Fibroblast of lung (primary cell): ENCODE data around the gene MLLT6. TPM values are rescaled to one million over a fixed set of nuclear protein-coding genes. Genes with fewer than 3 reads are reported as not detected.

ENCODE experiments used
- DNase-seq, 2 donors: peaks; one replicate each; pipeline versions ENCODE4 v3.0.0 to v3.0.0-alpha.2; 2010; ENCODE audit warnings: low read depth in 2 of 2
- H2AFZ ChIP-seq: 2 replicates; pipeline ENCODE4 v1.5.1; 2012; ENCODE audit warnings: low read length, control low read depth, inconsistent platforms
- H3K27ac ChIP-seq: 2 replicates; pipeline ENCODE4 v1.5.1; 2011; ENCODE audit warnings: low read length, control low read depth; ENCODE audit not compliant: insufficient read depth
- H3K27me3 ChIP-seq: 2 replicates; pipeline ENCODE4 v1.5.1; 2011; ENCODE audit warnings: mild to moderate bottlenecking, low read length; ENCODE audit not compliant: control insufficient read depth, insufficient read depth
- H3K36me3 ChIP-seq: 2 replicates; pipeline ENCODE4 v1.5.1; 2011; ENCODE audit warnings: low read length; ENCODE audit not compliant: control insufficient read depth, insufficient read depth
- H3K4me1 ChIP-seq: 2 replicates; pipeline ENCODE4 v1.5.1; 2011; ENCODE audit warnings: low read length; ENCODE audit not compliant: control insufficient read depth, insufficient read depth; ENCODE audit errors: extremely low read depth
- H3K4me2 ChIP-seq: 2 replicates; pipeline ENCODE4 v1.5.1; 2011; ENCODE audit warnings: low read length, control low read depth; ENCODE audit not compliant: insufficient read depth; ENCODE audit errors: extremely low read depth
- H3K4me3 ChIP-seq, 4 experiments: fragments of 200-600 bp in 1 of 4; sonication (generic) in 1 of 4; replicated peaks in 1 of 4; 2 replicates each; pipeline ENCODE4 v1.5.1; 2011 to 2016; ENCODE audit warnings: low read length in 4 of 4, low read depth in 3 of 4, mild to moderate bottlenecking in 3 of 4, control low read depth in 2 of 4, inconsistent platforms in 1 of 4, mixed read lengths in 1 of 4; ENCODE audit not compliant: insufficient read depth in 1 of 4; ENCODE audit errors: control extremely low read depth in 1 of 4
- H3K79me2 ChIP-seq: 2 replicates; pipeline ENCODE4 v1.5.1; 2012; ENCODE audit warnings: mild to moderate bottlenecking, low read length, inconsistent platforms; ENCODE audit not compliant: control insufficient read depth, insufficient read depth
- H3K9ac ChIP-seq: 2 replicates; pipeline ENCODE4 v1.5.1; 2011; ENCODE audit warnings: mild to moderate bottlenecking, low read length, control low read depth; ENCODE audit not compliant: insufficient read depth
- H3K9me3 ChIP-seq: 2 replicates; pipeline ENCODE4 v1.5.1; 2012; ENCODE audit warnings: low read depth, low read length; ENCODE audit not compliant: control insufficient read depth, insufficient read depth
- H4K20me1 ChIP-seq: 2 replicates; pipeline ENCODE4 v1.5.1; 2011; ENCODE audit warnings: low read length; ENCODE audit not compliant: control insufficient read depth, insufficient read depth; ENCODE audit errors: extremely low read depth
- EZH2 ChIP-seq: IDR thresholded peaks from 2 replicates; pipeline ENCODE4 v1.5.1; 2012; ENCODE audit warnings: low read length, control low read depth, mild to moderate bottlenecking; ENCODE audit errors: missing control alignments
- polyA plus RNA-seq, 2 donors: library from polyadenylated mRNA; depleted of rRNA in 1 of 2; stranded (reverse) in 1 of 2; unstranded in 1 of 2; fragments of >200 nt; gene quantifications; 2 replicates each; pipeline ENCODE4 v1.2.1, GENCODE V29; 2011 to 2012; ENCODE audit warnings: missing spikeins in 1 of 2
- total RNA-seq: library from RNA; depleted of rRNA; stranded (reverse); fragments of >200 nt; gene quantifications from 2 replicates; pipeline ENCODE4 v1.2.1, GENCODE V29; 2014
- TF ChIP-seq, protein P1 (sequence below), 2 donors: IDR thresholded peaks in 1 of 2; conservative IDR thresholded peaks in 1 of 2; 1 replicate in 1 of 2; 2 replicates in 1 of 2; pipeline ENCODE4 v1.5.1; 2011 to 2012; ENCODE audit warnings: low read length in 2 of 2, control low read depth in 1 of 2, inconsistent platforms in 1 of 2, low read depth in 1 of 2, mild to moderate bottlenecking in 1 of 2

MLLT6 gene
- total and polyA plus RNA-seq, 2 donors (not counting 1 experiment from before 2014, with no cell fraction given), result 15.4 to 17.7 TPM

- H3K4me1 ChIP-seq, result peaks cover 9% of the 10 kb centered on the region
- H3K79me2 ChIP-seq, result peaks cover 2% of the 10 kb centered on the region
- DNase-seq, result no peak
- H3K9me3 ChIP-seq, result no peaks in the 10 kb centered on the region
- no peak overlapping the region for H3K27ac ChIP-seq
- TF ChIP-seq EZH2, result no peak
- TF ChIP-seq, protein P1, sequence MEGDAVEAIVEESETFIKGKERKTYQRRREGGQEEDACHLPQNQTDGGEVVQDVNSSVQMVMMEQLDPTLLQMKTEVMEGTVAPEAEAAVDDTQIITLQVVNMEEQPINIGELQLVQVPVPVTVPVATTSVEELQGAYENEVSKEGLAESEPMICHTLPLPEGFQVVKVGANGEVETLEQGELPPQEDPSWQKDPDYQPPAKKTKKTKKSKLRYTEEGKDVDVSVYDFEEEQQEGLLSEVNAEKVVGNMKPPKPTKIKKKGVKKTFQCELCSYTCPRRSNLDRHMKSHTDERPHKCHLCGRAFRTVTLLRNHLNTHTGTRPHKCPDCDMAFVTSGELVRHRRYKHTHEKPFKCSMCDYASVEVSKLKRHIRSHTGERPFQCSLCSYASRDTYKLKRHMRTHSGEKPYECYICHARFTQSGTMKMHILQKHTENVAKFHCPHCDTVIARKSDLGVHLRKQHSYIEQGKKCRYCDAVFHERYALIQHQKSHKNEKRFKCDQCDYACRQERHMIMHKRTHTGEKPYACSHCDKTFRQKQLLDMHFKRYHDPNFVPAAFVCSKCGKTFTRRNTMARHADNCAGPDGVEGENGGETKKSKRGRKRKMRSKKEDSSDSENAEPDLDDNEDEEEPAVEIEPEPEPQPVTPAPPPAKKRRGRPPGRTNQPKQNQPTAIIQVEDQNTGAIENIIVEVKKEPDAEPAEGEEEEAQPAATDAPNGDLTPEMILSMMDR (conservative IDR thresholded peaks at IDR 0.05 in 1 of 2, IDR thresholded peaks at IDR 0.05 in 1 of 2; ENCODE audit: low read depth in 1 of 2, low read length in 2 of 2), result no peak
- peaks cover 2% of the 10 kb centered on the region for H3K36me3 ChIP-seq
- H3K4me3 ChIP-seq, result peak overlapping the region; percentile 30 to 81 (median 54)
- no peaks in the 10 kb centered on the region for H3K27me3 ChIP-seq
- H3K4me2 ChIP-seq, result peak overlapping the region; percentile 89
- H2AFZ ChIP-seq, result no peak overlapping the region
- no peaks in the 10 kb centered on the region for H4K20me1 ChIP-seq
- peak overlapping the region; percentile 38 for H3K9ac ChIP-seq
These were observed 881 bp downstream of the MLLT6 start for GRCh38 chr17:38705803-38706504.

- no peak for TF ChIP-seq EZH2
- TF ChIP-seq, protein P1 (conservative IDR thresholded peaks at IDR 0.05 in 1 of 2, IDR thresholded peaks at IDR 0.05 in 1 of 2; ENCODE audit: low read depth in 1 of 2, low read length in 2 of 2), result no peak
- H3K27ac ChIP-seq, result no peak overlapping the region
- H3K4me3 ChIP-seq, result peak overlapping the region; percentile 30 to 81 (median 54)
- no peaks in the 10 kb centered on the region for H3K9me3 ChIP-seq
- peaks cover 9% of the 10 kb centered on the region for H3K4me1 ChIP-seq
- no peaks in the 10 kb centered on the region for H4K20me1 ChIP-seq
- H3K9ac ChIP-seq, result peak overlapping the region; percentile 38
- H3K4me2 ChIP-seq, result peak overlapping the region; percentile 89
- no peaks in the 10 kb centered on the region for H3K27me3 ChIP-seq
- no peak overlapping the region for H2AFZ ChIP-seq
- H3K36me3 ChIP-seq, result peaks cover 2% of the 10 kb centered on the region
- no peak for DNase-seq
- peaks cover 2% of the 10 kb centered on the region for H3K79me2 ChIP-seq
These were observed 1.6 kb downstream of the MLLT6 start for GRCh38 chr17:38706505-38707216.

DNA sequence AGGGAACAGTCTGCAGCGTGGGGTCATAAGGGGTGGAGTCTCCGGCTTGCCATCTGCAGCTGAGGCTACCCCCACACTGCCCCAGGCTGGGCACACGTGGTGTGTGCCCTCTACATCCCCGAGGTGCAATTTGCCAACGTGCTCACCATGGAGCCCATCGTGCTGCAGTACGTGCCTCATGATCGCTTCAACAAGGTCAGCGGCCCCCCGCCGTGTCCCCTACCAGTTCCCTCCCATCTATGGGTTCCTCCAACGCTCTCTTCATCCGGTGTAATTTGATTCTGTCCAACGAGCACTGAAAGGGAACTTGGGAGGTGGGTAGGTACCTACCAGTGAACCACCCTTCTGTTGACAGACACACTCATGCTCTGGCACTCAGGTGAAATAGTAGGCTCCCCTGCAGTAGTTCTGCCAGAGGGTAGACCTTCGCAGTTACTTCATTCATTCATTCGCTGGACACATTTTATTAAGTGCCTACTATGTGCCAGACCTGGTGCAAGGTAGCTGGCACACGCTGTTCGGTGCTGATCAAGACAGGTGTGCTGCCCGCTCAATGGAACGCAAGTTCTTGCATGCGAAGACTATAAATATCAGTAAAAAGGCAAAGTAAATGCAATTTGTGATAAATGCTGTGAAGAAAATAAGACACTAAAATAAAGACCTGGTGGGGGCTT lies 2.7 kb downstream of the MLLT6 start:
- Histone ChIP-seq H3K9ac (no peak overlapping the region), H3K4me2 (no peak overlapping the region), H3K27me3 (no peaks in the 10 kb centered on the region), H3K36me3 (peaks cover 8% of the 10 kb centered on the region), H3K27ac (no peak overlapping the region), H3K4me3 (no peak overlapping the region), H3K79me2 (peaks cover 2% of the 10 kb centered on the region), H3K9me3 (no peaks in the 10 kb centered on the region), H4K20me1 (no peaks in the 10 kb centered on the region), H2AFZ (no peak overlapping the region), H3K4me1 (peaks cover 7% of the 10 kb centered on the region)
- no peak for DNase-seq
- TF ChIP-seq, protein P1 (conservative IDR thresholded peaks at IDR 0.05 in 1 of 2, IDR thresholded peaks at IDR 0.05 in 1 of 2; ENCODE audit: low read depth in 1 of 2, low read length in 2 of 2), result no peak
- no peak for TF ChIP-seq EZH2
